Measurements from ENCODE around the gene SLC44A5. TPM values are rescaled to one million over a fixed set of nuclear protein-coding genes. Genes with fewer than 3 reads are reported as not detected.

Gene SLC44A5
- total and polyA plus RNA-seq, 10 of the 15 experiments (the other 5 are each of a cell fraction or from before 2014, with no cell fraction given): 0.04 to 1.3 TPM; not detected in 8

DNA sequence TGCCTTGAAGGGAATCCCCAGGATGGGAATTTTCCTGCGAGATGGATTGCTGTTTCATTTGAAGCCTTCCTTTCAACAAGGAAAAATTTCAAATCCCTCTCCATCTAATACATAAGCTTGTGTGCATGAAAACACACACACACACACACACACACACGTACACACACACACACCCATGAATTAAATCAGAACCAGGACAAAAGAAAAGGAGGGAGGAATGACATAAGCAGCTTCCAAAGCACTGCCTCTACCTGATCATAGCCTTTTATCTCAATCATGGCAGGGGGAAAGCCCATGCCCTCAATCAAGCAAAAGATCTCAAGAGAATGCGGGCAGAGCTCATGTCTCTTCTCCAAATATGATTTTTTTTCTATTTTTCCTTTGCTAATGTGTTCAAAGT, 139.7 kb downstream of the SLC44A5 start:
- ChIA-PET RAD21 (ENCODE audit: unreplicated experiment) (no interaction called here), CTCF (interaction anchor here (0.5 kb wide), 1 partner anchor 28 kb away, joined by 3 read pairs; no protein-coding TSS in a partner anchor), SMC1A (ENCODE audit: uncharacterized antibody, unreplicated experiment) (no interaction called here), POLR2A (no interaction called here)
- Histone ChIP-seq H3K9ac (ENCODE audit: control insufficient read depth, insufficient read depth, low read length) (no peak overlapping the region), H3K4me2 (ENCODE audit: control insufficient read depth, insufficient read depth) (no peak overlapping the region), H3K27me3 (replicated peaks in 1 of 2; ENCODE audit: control insufficient read depth in 2 of 2, insufficient read depth in 2 of 2, low read length in 1 of 2) (no peaks in the 10 kb centered on the region), H2AFZ (ENCODE audit: control insufficient read depth, low read depth, low read length) (no peak overlapping the region), H3K9me3 (replicated peaks; ENCODE audit: control insufficient read depth, insufficient read depth, low read length) (no peaks in the 10 kb centered on the region), H4K20me1 (ENCODE audit: control insufficient read depth, insufficient read depth) (no peaks in the 10 kb centered on the region), H3K4me1 (ENCODE audit: control insufficient read depth, insufficient read depth, low read length) (no peaks in the 10 kb centered on the region), H3K4me3 (no peak overlapping the region), H3K79me2 (ENCODE audit: control insufficient read depth, insufficient read depth, low read length) (no peaks in the 10 kb centered on the region), H3K27ac (ENCODE audit: control insufficient read depth, insufficient read depth) (no peak overlapping the region), H3K36me3 (ENCODE audit: control insufficient read depth in 2 of 2, insufficient read depth in 2 of 2, low read length in 1 of 2) (no peaks in the 10 kb centered on the region)
- 4% methylated on average over 3 of the region's 3 CpGs for WGBS (ENCODE audit: insufficient coverage, insufficient replicate concordance, low lambda C conversion rate, missing lambda C conversion rate)
- no TSS peak for BruUV-seq (replicated peaks)
- TF ChIP-seq POLR2AphosphoS2 (IDR thresholded peaks at IDR 0.05; ENCODE audit: low read depth, low read length): no peak
- TF ChIP-seq RFX5 (IDR thresholded peaks at IDR 0.05; ENCODE audit: low read depth, low read length): no peak
- no peak for TF ChIP-seq E2F4 (IDR thresholded peaks at IDR 0.05; ENCODE audit: low read depth, low read length)
- no peak for TF ChIP-seq POU2F2 (IDR thresholded peaks at IDR 0.05; ENCODE audit: borderline replicate concordance, low read depth, low read length)
- TF ChIP-seq RELA (IDR thresholded peaks at IDR 0.05; ENCODE audit: borderline replicate concordance, partially characterized antibody): no peak
- TF ChIP-seq HDGF (IDR thresholded peaks at IDR 0.05): no peak
- TF ChIP-seq RCOR1 (conservative IDR thresholded peaks at IDR 0.05; ENCODE audit: low read depth, low read length): no peak
- no peak for TF ChIP-seq NFIC (IDR thresholded peaks at IDR 0.05; ENCODE audit: low read depth, low read length)
- TF ChIP-seq, protein P1, sequence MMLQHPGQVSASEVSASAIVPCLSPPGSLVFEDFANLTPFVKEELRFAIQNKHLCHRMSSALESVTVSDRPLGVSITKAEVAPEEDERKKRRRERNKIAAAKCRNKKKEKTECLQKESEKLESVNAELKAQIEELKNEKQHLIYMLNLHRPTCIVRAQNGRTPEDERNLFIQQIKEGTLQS (IDR thresholded peaks at IDR 0.05; ENCODE audit: borderline replicate concordance, extremely low read depth, low read depth, low read length): no peak
- no peak for TF ChIP-seq MYC (IDR thresholded peaks at IDR 0.05; ENCODE audit: insufficient read depth, insufficient read length, insufficient replicate concordance, low read length, severe bottlenecking)
- no peak for TF ChIP-seq NR2F1 (conservative IDR thresholded peaks at IDR 0.05)
- TF ChIP-seq, protein P2, sequence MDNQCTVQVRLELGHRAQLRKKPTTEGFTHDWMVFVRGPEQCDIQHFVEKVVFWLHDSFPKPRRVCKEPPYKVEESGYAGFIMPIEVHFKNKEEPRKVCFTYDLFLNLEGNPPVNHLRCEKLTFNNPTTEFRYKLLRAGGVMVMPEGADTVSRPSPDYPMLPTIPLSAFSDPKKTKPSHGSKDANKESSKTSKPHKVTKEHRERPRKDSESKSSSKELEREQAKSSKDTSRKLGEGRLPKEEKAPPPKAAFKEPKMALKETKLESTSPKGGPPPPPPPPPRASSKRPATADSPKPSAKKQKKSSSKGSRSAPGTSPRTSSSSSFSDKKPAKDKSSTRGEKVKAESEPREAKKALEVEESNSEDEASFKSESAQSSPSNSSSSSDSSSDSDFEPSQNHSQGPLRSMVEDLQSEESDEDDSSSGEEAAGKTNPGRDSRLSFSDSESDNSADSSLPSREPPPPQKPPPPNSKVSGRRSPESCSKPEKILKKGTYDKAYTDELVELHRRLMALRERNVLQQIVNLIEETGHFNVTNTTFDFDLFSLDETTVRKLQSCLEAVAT (IDR thresholded peaks at IDR 0.05): no peak
- no peak for TF ChIP-seq SIX5 (IDR thresholded peaks at IDR 0.05; ENCODE audit: low read depth, low read length, severe bottlenecking)
- TF ChIP-seq ASH2L (IDR thresholded peaks at IDR 0.05; ENCODE audit: borderline replicate concordance, low read depth): no peak
- no peak for TF ChIP-seq WRNIP1 (IDR thresholded peaks at IDR 0.05; ENCODE audit: borderline replicate concordance, low read depth, low read length)
- TF ChIP-seq TAF1 (IDR thresholded peaks at IDR 0.05; ENCODE audit: borderline replicate concordance, low read depth, low read length): no peak
- TF ChIP-seq CUX1 (IDR thresholded peaks at IDR 0.05; ENCODE audit: insufficient replicate concordance, low read depth, low read length): no peak
- in situ Hi-C loops (cut with MboI) (no loop called here), intact Hi-C loops (cut with micrococcal nuclease; ENCODE audit: unreplicated experiment) (no loop called here)
- FAIRE-seq (no peak), DNase-seq (ENCODE audit: low read depth, low spot score) (no peak), ATAC-seq (no peak)

All from GM12878 (cell line).